ENCODE data around the gene MAP2K5. TPM values are rescaled to one million over a fixed set of nuclear protein-coding genes. Genes with fewer than 3 reads are reported as not detected.

MAP2K5 gene
- total RNA-seq, 1 experiment from 2014 or later, result 15.0 TPM

DNA sequence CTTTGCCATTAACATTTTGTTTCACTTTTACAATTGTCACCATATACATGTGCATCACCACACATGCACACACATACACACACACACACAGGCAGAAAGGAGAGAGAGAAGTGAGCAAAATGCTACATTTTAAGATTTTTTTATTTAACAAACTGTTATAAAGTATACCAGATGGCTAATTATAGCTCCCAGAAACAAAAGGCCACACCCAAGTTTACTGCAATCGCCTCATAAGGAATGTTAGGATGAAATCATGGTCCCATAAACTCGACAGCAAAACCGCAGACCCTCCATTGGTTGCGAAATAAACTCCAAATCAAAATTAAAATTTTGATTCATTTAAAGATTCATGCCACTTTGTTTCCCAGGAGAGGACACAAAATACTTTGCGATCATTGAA, 37.7 kb upstream of the MAP2K5 start:
- TF ChIP-seq, protein P1, sequence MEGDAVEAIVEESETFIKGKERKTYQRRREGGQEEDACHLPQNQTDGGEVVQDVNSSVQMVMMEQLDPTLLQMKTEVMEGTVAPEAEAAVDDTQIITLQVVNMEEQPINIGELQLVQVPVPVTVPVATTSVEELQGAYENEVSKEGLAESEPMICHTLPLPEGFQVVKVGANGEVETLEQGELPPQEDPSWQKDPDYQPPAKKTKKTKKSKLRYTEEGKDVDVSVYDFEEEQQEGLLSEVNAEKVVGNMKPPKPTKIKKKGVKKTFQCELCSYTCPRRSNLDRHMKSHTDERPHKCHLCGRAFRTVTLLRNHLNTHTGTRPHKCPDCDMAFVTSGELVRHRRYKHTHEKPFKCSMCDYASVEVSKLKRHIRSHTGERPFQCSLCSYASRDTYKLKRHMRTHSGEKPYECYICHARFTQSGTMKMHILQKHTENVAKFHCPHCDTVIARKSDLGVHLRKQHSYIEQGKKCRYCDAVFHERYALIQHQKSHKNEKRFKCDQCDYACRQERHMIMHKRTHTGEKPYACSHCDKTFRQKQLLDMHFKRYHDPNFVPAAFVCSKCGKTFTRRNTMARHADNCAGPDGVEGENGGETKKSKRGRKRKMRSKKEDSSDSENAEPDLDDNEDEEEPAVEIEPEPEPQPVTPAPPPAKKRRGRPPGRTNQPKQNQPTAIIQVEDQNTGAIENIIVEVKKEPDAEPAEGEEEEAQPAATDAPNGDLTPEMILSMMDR (conservative IDR thresholded peaks at IDR 0.05), result no peak
- H3K23ac ChIP-seq (ENCODE audit: insufficient read length, low read depth, low read length), result no peak overlapping the region
- no peak overlapping the region for H3K27ac Mint-ChIP-seq

More for the DNA sequence above, 37.7 kb upstream of the MAP2K5 start:
- Histone ChIP-seq H2BK15ac (ENCODE audit: low read depth, low read length) (no peak overlapping the region), H4K8ac (replicated peaks; ENCODE audit: insufficient read length, low read depth, low read length) (no peak overlapping the region), H3K56ac (ENCODE audit: insufficient read length, low read depth, low read length) (no peak overlapping the region), H3K9me3 (ENCODE audit: control insufficient read depth, low read depth, low read length) (no peaks in the 10 kb centered on the region), H3K27me3 (ENCODE audit: insufficient read depth, low read length) (no peaks in the 10 kb centered on the region), H2AFZ (ENCODE audit: low read length) (no peak overlapping the region), H3K9ac (ENCODE audit: extremely low read depth, insufficient read length, low read length) (no peak overlapping the region), H3K14ac (ENCODE audit: insufficient read depth, low read length) (no peak overlapping the region), H3T11ph (ENCODE audit: low read length) (no peak overlapping the region), H2BK120ac (ENCODE audit: low read depth, low read length, poor library complexity, severe bottlenecking) (no peak overlapping the region), H2BK12ac (ENCODE audit: insufficient read length, low read depth, low read length) (no peak overlapping the region), H3K79me1 (ENCODE audit: insufficient read depth, low read depth, low read length, poor library complexity, severe bottlenecking) (no peaks in the 10 kb centered on the region), H4K5ac (ENCODE audit: insufficient read length, low read depth, low read length) (no peak overlapping the region), H3K4me1 (ENCODE audit: insufficient read depth, low read length) (peaks cover 6% of the 10 kb centered on the region), H2BK5ac (ENCODE audit: insufficient read length, low read length) (no peak overlapping the region), H3K4me2 (ENCODE audit: insufficient read depth, insufficient read length, low read length) (no peak overlapping the region), H3K79me2 (ENCODE audit: insufficient read depth, low read length) (no peaks in the 10 kb centered on the region), H4K91ac (ENCODE audit: insufficient read length, low read depth, low read length) (no peak overlapping the region), H4K20me1 (ENCODE audit: control insufficient read depth, insufficient read depth, insufficient read length) (no peaks in the 10 kb centered on the region), H2BK20ac (ENCODE audit: low read depth, low read length, poor library complexity, severe bottlenecking) (no peak overlapping the region), H3K4ac (ENCODE audit: low read depth, low read length) (no peak overlapping the region), H2AK5ac (ENCODE audit: insufficient read length, low read length) (no peak overlapping the region), H3K23me2 (ENCODE audit: insufficient read length, low read depth, low read length, poor library complexity, severe bottlenecking) (no peaks in the 10 kb centered on the region), H3K18ac (ENCODE audit: insufficient read length, low read depth, low read length) (no peak overlapping the region), H3K27ac (ENCODE audit: insufficient read length, low read depth, low read length) (no peak overlapping the region)
- H3K36me3 Mint-ChIP-seq (ENCODE audit: insufficient read depth in 1 of 3, low read depth in 3 of 3), result no peaks in the 10 kb centered on the region
- no peaks in the 10 kb centered on the region for H3K9me3 Mint-ChIP-seq
- no CpG with 5 or more reads among the region's 5 CpGs for WGBS (ENCODE audit: extremely low coverage, insufficient read length, low lambda C conversion rate)
- peaks cover 11 to 16% of the 10 kb centered on the region in 2 experiments for H3K4me1 Mint-ChIP-seq
- no peak overlapping the region for H3K4me3 Mint-ChIP-seq
- no peaks in the 10 kb centered on the region for H3K27me3 Mint-ChIP-seq (ENCODE audit: low read depth)
- DNase-seq, result no peak
